KOPT-K1 (cell line): ENCODE data around the gene SERPINH1.

ENCODE experiments used
- H3K27ac ChIP-seq: fragments of 200-600 bp; sonication (generic); 2 replicates; pipeline ENCODE4 v1.5.1; 2016; ENCODE audit warnings: antibody characterized with exemption, mild to moderate bottlenecking, low read depth, low read length; ENCODE audit not compliant: poor library complexity, severe bottlenecking
- H3K36me3 ChIP-seq: fragments of 200-600 bp; sonication (generic); 2 replicates; pipeline ENCODE4 v1.5.1; 2017; ENCODE audit warnings: antibody characterized with exemption, mild to moderate bottlenecking, low read length, moderate library complexity; ENCODE audit not compliant: insufficient read depth
- H3K9me3 ChIP-seq: fragments of 200-600 bp; sonication (generic); 2 replicates; pipeline ENCODE4 v1.5.1; 2017; ENCODE audit warnings: antibody characterized with exemption, low read length, mild to moderate bottlenecking; ENCODE audit not compliant: insufficient read depth, poor library complexity, severe bottlenecking

Gene SERPINH1

GRCh38 chr11:75589051-75589450 lies 27.0 kb downstream of the SERPINH1 start:
- Histone ChIP-seq H3K27ac (no peak overlapping the region), H3K9me3 (no peaks in the 10 kb centered on the region), H3K36me3 (no peaks in the 10 kb centered on the region)

- no peaks in the 10 kb centered on the region for H3K9me3 ChIP-seq
- no peaks in the 10 kb centered on the region for H3K36me3 ChIP-seq
- no peak overlapping the region for H3K27ac ChIP-seq
Observed at GRCh38 chr11:75589933-75590332, 27.9 kb downstream of the SERPINH1 start.

- no peaks in the 10 kb centered on the region for H3K9me3 ChIP-seq
- H3K36me3 ChIP-seq, result no peaks in the 10 kb centered on the region
- no peak overlapping the region for H3K27ac ChIP-seq
Observed at GRCh38 chr11:75591371-75591770, 29.3 kb downstream of the SERPINH1 start.

GRCh38 chr11:75591966-75592365 lies 29.9 kb downstream of the SERPINH1 start:
- H3K9me3 ChIP-seq, result no peaks in the 10 kb centered on the region
- no peaks in the 10 kb centered on the region for H3K36me3 ChIP-seq
- no peak overlapping the region for H3K27ac ChIP-seq

GRCh38 chr11:75592715-75593114 lies 30.7 kb downstream of the SERPINH1 start:
- Histone ChIP-seq H3K27ac (no peak overlapping the region), H3K9me3 (no peaks in the 10 kb centered on the region), H3K36me3 (no peaks in the 10 kb centered on the region)

GRCh38 chr11:75593286-75593915 lies 31.3 kb downstream of the SERPINH1 start:
- Histone ChIP-seq H3K27ac (no peak overlapping the region), H3K9me3 (no peaks in the 10 kb centered on the region), H3K36me3 (no peaks in the 10 kb centered on the region)

GRCh38 chr11:75594211-75594610 lies 32.2 kb downstream of the SERPINH1 start:
- Histone ChIP-seq H3K9me3 (no peaks in the 10 kb centered on the region), H3K36me3 (no peaks in the 10 kb centered on the region), H3K27ac (no peak overlapping the region)

GRCh38 chr11:75595429-75595828 lies 33.4 kb downstream of the SERPINH1 start:
- H3K36me3 ChIP-seq, result no peaks in the 10 kb centered on the region
- peak overlapping the region; percentile 21 for H3K27ac ChIP-seq
- no peaks in the 10 kb centered on the region for H3K9me3 ChIP-seq

- no peak overlapping the region for H3K27ac ChIP-seq
- H3K36me3 ChIP-seq, result no peaks in the 10 kb centered on the region
- no peaks in the 10 kb centered on the region for H3K9me3 ChIP-seq
Observed at GRCh38 chr11:75596914-75597313, 34.9 kb downstream of the SERPINH1 start.

- Histone ChIP-seq H3K36me3 (no peaks in the 10 kb centered on the region), H3K27ac (no peak overlapping the region), H3K9me3 (no peaks in the 10 kb centered on the region)
Observed at GRCh38 chr11:75597636-75598035, 35.6 kb downstream of the SERPINH1 start.

- no peak overlapping the region for H3K27ac ChIP-seq
- no peaks in the 10 kb centered on the region for H3K36me3 ChIP-seq
- no peaks in the 10 kb centered on the region for H3K9me3 ChIP-seq
Observed at GRCh38 chr11:75598264-75598663, 36.2 kb downstream of the SERPINH1 start.

GRCh38 chr11:75598900-75599299 lies 36.8 kb downstream of the SERPINH1 start:
- Histone ChIP-seq H3K36me3 (no peaks in the 10 kb centered on the region), H3K27ac (no peak overlapping the region), H3K9me3 (no peaks in the 10 kb centered on the region)

- no peak overlapping the region for H3K27ac ChIP-seq
Observed at GRCh38 chr11:75600356-75600755, 38.3 kb downstream of the SERPINH1 start.

GRCh38 chr11:75601494-75601893 lies 39.4 kb downstream of the SERPINH1 start:
- Histone ChIP-seq H3K27ac (no peak overlapping the region), H3K36me3 (no peaks in the 10 kb centered on the region), H3K9me3 (no peaks in the 10 kb centered on the region)

More at GRCh38 chr11:75600356-75600755, 38.3 kb downstream of the SERPINH1 start:
- Histone ChIP-seq H3K36me3 (no peaks in the 10 kb centered on the region), H3K9me3 (no peaks in the 10 kb centered on the region)

GRCh38 chr11:75602951-75603350 lies 40.9 kb downstream of the SERPINH1 start:
- Histone ChIP-seq H3K9me3 (no peaks in the 10 kb centered on the region), H3K27ac (no peak overlapping the region), H3K36me3 (no peaks in the 10 kb centered on the region)
